GM18505 (cell line): Measurements from ENCODE around the gene KCTD5.
"Not testable (repeated sequence)": the region's sequence is repeated elsewhere in the genome, so short reads cannot be mapped to it uniquely, and the experiment has no call there.

ENCODE experiments used
- ATAC-seq: cut with Tn5 transposase; IDR thresholded peaks from one replicate; pipeline ENCODE4 v1.9.1; 2021; ENCODE audit not compliant: unreplicated experiment
- POLR2A ChIP-seq: IDR thresholded peaks from 4 replicates; pipeline ENCODE4 v1.6.1; 2011; ENCODE audit warnings: borderline replicate concordance; ENCODE audit not compliant: insufficient read depth, insufficient read length; ENCODE audit errors: extremely low read depth

Gene KCTD5

GRCh38 chr16:2715064-2715463, 32.7 kb downstream of the KCTD5 start:
- no peak for ATAC-seq
- no peak for TF ChIP-seq POLR2A

DNA sequence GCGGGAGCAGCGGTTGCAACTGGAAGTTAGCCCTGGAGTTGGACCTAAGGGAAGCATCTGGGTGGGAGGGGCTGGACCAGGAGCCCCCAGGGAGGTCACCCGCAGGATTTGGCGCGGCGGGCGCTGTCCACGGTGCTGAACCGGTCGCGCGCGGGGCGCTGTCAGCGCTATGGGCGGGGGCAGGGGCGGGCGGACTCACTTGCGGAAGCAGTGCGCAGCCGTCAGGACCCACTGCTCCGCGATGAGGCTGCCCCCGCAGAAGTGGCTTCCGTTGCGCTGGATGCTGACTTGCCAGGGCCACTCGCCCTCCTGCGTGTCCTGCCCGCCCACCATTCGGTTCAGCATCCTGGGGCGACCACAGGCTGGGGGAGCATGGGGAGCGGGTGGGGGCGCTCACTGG, 33.2 kb downstream of the KCTD5 start:
- no peak for TF ChIP-seq POLR2A
- no peak for ATAC-seq

DNA sequence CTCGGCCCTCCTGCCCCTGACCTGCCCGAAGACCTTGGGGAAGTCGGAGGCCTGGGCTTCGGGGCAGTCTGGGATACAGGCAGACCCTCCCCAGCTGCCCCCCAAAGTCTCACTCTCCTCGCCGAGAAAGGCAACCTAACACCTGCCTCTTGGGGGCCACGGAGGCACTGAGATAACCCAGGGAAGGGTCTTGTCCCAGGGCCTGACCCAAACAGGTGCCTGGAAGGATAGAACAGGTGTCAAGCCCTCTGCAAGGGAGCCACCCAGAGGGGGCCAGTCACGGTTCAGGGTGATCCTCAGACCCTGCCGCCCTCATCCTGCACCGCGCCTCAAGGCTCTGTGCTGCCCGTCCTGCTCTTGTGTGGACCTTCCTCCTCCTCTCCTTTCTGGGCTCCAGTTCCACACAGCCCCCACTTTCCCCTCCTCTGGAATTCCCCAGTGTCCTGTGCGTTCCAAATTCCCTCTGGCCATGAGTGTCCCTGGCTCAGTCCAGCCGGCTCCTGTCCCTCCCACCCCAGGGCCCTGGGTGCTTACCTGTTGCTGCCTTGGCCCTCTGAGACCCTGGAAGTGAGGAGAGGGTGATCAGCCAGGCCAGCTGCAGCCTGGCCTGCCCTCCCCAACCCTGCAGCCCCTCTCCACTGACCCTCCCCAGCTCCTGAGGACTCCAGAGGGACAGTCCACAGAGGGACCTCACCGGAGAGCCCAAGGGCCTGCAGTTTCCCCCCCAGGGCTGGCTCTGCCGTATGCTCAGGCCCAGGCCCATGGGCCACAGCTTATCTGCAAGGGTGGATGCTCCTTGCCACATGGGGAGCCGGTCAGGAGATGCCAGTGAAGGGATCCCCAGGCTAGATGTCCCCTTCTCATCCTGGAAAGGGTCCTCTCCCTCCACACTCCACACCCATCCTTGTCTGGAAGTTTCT, 33.9 kb downstream of the KCTD5 start:
- no peak for ATAC-seq
- no peak for TF ChIP-seq POLR2A

DNA sequence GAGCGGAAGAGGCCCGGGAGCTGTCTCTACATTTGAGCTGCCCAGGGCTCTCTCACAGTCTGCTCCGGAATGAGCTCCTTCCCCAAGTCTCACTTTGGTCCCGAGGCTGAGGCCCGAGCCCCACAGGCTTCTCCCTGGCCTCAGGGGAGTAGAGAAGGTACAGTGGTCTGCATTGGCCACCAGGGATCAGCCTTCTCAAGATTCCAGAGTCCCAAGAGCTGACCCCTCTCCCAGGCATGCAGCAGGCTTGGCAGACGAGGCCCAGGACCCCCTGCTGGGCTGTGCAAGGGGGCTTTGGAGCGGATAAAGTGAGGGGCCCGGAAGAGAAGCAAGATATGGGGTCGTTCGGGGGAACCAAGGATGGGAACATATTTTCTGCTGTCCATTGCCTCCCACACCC, 34.6 kb downstream of the KCTD5 start:
- no peak for ATAC-seq
- no peak for TF ChIP-seq POLR2A

DNA sequence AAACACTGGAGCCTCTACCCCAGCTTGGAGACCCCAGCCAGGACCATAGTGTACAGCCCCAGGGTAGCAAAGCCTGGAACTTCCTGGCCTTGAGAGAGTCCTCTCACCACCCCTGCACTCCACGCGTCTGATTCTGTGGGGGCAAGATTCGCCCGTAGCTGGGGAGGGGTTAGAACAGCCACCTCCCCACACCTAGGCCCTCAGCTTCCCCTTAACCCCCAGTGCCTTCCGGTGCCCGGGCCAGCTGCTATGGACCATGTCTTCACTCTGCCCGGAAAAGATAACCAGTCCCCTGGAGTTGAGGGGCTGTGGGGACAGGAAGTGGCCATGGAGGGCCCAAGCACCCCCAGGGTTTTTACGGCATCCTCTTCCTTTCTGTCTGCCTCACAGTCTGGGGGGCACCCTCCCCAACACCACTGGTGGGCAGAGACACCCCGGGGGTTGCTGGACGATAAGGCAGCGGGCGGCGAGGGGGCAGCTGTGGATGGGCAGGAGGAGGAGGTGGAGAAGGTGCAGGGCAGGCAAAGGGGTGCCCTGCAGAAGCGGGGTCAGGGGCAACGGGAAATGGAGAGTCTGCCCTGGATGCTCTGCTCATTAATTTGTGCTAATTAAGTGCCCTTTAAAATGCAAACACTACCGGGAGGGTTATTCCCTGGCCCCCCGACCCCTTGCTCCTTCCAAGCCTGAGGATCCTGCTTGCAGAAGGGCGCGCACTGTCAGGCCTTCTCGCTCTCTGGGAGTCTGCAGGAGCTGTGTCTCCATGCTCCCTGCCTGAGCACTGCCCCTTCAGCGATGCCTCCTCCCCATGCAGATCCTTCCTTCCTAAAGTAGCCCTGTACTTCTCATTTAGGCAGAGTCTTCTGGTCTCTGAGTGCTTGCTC, 35.3 kb downstream of the KCTD5 start:
- TF ChIP-seq POLR2A, result no peak
- ATAC-seq, result no peak

DNA sequence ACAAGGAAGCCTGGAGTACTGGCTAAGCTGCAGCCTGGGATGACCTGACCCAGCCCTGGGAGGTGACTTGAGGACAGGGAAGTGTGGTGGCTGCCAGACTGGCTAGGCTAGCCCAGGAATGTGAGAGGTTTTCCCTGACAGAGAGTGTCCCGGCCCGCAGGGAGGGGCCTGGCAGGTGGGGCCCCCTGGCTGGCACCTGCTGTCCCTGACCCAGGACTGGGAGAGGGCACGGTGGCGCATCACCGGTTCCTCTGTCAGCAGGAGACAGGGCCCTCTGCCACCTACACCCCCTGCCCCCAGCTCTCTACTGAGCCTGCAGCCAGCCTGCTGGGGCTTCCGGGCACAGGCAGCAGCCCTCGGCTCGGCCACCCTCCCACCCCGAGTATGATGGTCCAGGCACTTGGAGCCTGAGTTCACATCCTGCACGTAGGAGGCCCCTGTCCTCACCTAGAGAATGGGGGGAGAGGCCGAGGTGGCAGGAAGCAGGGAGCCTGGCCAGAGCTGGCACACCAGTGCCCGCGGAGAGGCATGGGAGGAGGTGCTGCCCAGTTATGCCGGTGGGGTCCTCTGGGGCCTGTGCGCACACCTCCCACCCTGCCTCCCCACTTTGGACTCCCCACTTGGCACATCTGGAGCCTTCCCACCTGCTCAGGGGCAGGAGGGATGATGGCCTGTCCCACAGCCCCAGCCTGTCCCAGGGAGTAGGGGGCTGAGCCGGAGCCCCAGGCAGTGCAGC, 37.2 kb downstream of the KCTD5 start:
- no peak for ATAC-seq
- no peak for TF ChIP-seq POLR2A

- ATAC-seq, result no peak
- no peak for TF ChIP-seq POLR2A
Measured at GRCh38 chr16:2720064-2720457, 37.7 kb downstream of the KCTD5 start, which contains the start of gene PRSS27. Gene PRSS27 (minus strand): TSS chr16:2720224. CDS start chr16:2720160, 64 bp downstream.

DNA sequence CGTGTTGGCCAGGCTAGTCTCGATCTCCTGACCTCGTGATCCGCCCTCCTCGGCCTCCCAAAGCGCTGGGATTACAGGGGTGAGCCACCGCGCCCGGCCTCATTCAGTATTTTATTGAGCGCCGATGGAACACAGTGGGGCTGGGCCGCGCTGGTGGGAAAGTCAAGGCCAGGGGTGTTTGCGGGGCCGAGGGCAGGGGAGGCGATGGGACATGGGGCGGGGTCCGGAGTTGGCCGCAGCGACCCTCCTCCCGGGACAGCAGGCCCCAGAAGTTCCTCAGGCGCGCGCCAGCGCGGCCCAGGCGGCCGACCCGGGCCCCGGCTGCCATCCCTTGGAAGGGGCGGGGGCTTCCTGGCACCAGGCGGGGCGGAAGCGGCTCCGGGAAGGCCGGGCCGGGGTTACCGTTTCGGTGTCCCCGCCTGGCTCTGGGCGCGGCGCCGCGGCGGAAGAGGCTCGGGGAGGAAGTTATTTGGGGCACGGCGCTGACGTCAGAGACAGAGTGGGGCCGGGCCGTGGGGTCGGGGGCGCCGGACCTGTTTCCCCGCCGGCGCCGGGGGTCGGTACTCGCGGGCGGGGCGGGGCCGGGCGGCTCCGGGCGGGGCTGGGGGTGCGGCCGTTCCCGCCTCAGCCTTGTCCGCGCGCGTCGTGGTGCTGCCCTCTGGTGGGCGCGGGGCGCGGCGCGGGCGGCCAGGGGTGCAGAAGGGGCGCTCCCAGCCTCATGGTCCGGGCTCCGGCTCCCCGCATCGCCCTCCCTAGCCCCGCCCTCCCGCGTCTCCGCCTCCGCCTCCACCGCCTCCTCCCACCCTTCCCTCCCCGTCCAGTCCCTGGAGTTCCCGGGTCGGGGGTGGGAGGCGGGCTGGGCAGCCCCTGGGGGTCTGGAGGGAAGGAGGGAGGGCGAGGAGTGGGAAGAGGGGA, 38.7 kb downstream of the KCTD5 start:
- peak; percentile 82 for ATAC-seq

GRCh38 chr16:2721634-2722173, 39.4 kb downstream of the KCTD5 start:
- ATAC-seq, result not testable (repeated sequence)

More for the DNA sequence above, 38.7 kb downstream of the KCTD5 start:
- TF ChIP-seq POLR2A, result peak; percentile 69

DNA sequence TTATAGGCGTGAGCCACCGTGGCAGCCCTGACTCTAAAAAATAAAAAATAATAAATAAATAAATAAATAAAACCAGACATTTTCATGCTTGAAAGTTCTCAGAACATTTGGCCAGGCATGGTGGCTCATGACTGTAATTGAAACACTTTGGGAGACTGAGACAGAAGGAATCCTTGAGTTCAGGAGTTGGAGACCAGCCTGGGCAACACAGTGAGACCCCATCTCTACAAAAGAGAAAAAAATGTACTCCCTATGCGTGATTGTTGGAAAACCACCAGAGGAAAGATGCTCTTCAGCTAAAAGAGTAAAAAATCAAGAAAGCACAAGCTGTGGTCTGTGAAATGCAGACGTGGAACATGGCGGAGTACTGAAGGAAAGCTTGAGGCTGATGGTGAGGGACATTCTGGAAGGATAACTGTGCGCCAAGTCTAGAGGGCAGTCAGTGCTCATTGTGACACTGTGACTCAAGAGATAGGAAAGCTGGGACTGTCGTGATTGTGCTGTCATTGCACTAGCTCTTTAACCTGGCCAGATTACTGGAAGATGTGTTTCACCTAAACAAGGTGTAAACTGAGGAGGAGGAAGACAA, 41.9 kb downstream of the KCTD5 start:
- ATAC-seq, result no peak
- TF ChIP-seq POLR2A, result no peak

GRCh38 chr16:2724816-2725348, 42.6 kb downstream of the KCTD5 start:
- no peak for ATAC-seq
- TF ChIP-seq POLR2A, result no peak

GRCh38 chr16:2726923-2727322, 44.6 kb downstream of the KCTD5 start:
- no peak for ATAC-seq
- TF ChIP-seq POLR2A, result no peak

GRCh38 chr16:2728034-2728433, 45.7 kb downstream of the KCTD5 start:
- no peak for TF ChIP-seq POLR2A
- ATAC-seq, result no peak
